Activated CD4-positive, alpha-beta T cell treated with anti-CD3 and anti-CD28 coated beads, Interleukin-2, amount 50 U/mL, for 4 hours (primary cell): Measurements from ENCODE around the gene STX5.
"Not testable (repeated sequence)": the region's sequence is repeated elsewhere in the genome, so short reads cannot be mapped to it uniquely, and the experiment has no call there.

Experiments used
- DNase-seq, 2 experiments: peaks; one replicate each; pipeline ENCODE4 v3.0.0-alpha.2; 2020

Gene STX5

DNA sequence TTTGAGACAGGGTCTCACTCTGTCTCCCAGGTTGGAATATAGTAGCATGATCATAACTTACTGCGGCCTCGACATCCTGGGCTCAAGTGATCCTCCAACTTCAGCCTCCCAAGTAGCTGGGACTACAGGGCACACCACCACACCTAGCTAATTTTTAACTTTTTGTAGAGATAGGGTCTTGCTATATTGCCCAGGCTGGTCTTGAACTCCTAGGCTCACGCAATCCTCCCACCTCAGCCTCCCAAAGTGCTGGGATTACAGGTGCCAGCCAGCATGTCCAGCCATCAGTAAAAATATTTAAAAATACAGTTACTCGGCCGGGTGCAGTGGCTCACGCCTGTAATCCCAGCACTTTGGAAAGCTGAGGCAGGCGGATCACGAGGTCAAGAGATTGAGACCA lies 3.7 kb downstream of the STX5 start:
- DNase-seq, result not testable (repeated sequence)

- DNase-seq, result no peak
Measured at GRCh38 chr11:62823677-62824076, 8.2 kb downstream of the STX5 start.

DNA sequence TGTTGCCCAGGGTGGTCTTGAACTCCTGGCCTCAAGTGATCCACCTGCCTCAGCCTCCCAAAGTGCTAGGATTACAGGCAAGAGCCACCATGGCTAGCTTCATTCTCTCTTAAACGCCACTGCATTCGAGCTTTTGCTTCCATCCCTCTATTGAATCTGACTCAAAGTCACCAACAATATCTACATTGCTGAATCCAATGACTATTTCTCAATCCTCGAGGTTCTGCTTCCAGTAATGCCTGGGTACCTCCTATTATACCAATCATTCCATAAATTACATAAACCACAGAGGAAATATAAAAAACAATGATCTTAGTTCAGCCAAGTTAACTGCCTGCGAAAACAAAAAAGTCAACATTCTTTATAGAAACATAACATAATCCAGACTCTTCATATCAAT lies 14.7 kb downstream of the STX5 start:
- DNase-seq, result no peak

DNA sequence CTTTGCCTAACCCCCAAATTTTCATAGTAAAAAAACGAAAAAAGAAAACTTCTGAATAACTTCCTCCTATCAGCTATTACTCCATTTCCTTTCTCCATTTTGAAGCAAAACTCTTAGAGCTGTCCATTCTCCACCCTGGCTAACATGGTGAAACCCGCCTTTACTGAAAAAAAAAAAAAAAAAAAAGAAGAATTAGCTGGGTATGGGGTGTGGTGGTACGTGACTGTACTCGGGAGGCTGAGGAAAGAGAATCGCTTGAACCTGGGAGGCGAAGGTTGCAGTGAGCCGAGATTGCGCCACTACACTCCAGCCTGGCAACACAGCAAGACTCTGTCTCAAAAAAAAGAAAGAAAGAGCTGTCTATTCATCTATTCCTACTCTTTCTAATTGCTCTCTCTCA lies 15.3 kb downstream of the STX5 start:
- DNase-seq, result no peak

DNA sequence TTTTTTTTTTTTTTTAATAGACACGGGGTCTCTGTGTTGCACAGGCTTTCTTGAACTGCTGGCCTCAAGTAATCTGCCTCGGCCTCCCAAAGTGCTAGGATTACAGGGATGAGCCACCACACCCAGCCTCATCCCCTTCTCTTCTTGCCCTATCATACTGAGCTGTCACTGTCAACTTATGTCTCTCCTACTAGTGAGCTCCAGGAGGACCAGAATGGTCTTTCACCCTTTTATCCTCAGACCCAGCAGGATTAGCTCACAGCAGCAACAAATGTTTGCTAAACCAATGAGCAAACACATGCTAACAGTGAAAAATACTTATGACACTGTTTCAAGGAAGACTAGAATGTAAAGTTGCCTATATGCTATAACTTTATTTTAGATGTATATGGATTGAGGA lies 20.2 kb downstream of the STX5 start:
- no peak for DNase-seq

DNA sequence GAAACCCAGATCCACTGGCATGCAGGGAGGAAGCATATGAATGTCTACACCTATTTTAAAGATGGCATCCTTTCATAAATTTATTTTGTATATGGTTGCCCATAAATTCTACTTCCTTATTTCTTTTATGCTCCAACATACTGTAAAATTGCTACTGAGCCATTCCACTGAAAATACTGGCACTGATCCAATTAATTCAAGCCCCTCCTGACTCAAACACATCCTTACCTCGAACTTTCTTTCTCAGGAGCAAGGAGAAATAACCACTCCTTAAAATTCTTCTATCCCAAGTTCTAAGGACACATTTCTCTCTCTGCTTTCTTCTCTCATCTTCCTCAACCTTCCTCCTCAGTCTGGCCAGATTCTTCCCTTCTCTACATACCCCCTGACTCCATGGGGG lies 21.1 kb downstream of the STX5 start:
- no peak for DNase-seq

GRCh38 chr11:62806611-62807121 lies 25.2 kb downstream of the STX5 start:
- DNase-seq, result no peak

DNA sequence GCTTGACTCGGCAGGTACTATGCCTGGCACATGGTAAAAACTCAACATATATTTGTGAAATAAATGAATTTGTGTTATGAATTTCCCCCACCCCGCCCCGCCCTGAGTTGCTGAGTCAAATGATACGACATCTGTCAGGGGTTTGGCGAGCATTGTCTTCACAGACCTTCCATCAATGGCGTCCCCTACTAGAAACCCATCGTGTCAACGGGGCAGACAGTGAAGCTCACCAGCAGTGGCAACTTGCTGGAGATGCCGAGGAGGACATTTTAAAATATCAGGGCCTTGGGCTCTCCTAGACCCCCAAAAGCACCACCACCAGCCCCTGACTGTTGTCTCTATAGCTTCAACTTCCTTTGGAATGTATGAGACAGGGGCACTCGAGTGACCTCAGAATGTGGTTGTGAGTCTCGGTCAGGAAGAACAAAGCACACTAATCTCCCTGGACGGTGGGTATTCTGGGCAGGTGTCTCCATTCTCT lies 25.9 kb downstream of the STX5 start:
- peak; percentile 15 to 18 for DNase-seq

GRCh38 chr11:62805076-62805892 lies 26.6 kb downstream of the STX5 start, which contains the start of gene NXF1:
Gene NXF1, minus strand, starts transcription at chr11:62805440. Its CDS starts 84 bp downstream, at chr11:62805356.
- peak; percentile 92 to 93 for DNase-seq

- DNase-seq, result no peak
Measured at GRCh38 chr11:62804310-62805075, 27.4 kb downstream of the STX5 start.

DNA sequence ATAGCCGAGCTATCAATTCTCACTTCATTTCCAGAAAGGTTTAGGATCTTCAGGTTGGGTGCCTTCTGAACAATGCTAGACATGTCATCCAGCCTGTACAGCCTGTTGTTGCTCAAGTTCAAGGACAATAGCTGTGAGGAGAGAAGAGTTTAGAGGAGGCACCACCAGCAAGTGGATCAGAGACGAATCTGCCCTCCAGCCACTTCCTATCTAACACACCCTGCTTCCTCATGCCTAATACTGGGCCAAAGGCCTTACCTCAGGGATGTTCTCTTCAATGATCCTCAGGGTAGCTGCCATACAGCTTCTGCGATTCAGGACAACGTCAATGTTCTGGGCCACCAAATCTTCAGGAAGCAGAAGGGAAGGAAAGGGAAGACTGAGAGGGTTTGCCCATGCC lies 30.8 kb downstream of the STX5 start:
- no peak for DNase-seq

DNA sequence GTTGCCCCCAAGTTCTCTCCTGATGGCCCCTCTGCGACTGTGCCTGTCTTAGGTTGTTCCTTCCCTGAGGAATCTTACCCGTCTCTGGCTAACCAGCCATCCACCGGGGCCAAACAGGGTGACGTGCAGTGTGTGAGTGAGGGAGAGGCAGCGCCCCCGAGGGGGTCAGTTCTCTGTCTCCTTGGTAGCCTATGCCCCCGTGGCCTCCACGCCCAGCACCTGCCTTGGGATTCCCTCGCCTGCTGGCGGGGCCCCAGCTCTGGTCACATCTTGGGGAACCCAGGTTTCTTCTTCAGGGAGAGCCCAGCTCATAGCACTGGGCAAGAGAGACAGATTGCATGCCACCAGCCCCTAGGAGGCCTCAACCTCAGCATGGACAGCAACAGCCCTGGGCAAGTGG lies 32.4 kb downstream of the STX5 start:
- DNase-seq, result no peak

DNA sequence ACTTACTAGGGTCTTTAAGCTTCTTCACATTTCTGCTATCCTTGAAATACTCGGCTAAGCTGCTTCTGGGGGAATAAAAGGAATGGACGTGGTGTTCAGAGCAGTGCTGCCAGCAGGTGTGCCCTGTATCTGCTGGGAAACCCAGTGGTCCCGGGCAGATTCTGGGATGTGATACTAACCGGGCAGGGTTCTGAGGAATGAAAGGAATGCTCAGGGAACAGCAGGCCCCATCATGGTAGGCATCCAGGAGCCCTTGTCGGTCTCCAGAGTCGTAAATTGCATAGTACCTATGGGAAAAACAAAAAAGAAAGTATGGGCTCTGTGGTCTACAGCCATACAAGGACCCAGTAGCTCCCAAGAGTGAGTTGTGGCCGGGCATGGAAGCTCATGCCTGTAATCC lies 35.6 kb downstream of the STX5 start:
- DNase-seq, result no peak

- DNase-seq, result no peak
Measured at GRCh38 chr11:62794201-62794775, 37.6 kb downstream of the STX5 start.

DNA sequence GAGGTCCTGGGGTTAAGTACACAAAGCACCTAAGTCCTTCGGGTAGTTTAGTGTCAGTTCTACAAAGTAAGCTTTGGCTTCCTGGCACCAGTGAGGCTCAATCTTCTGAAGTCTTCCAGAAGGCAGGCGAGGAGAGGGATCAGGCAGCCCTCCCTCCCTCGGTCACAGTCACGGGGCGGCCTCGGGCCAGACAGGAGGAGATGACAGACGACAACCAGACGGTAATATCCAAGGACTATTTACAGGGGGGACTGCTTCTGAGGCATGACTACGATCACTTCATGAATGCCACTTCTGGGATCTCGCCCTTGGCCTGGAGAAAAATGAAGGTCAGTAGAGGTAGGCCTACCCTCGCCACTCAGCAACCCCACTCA lies 39.7 kb downstream of the STX5 start:
- no peak for DNase-seq

DNA sequence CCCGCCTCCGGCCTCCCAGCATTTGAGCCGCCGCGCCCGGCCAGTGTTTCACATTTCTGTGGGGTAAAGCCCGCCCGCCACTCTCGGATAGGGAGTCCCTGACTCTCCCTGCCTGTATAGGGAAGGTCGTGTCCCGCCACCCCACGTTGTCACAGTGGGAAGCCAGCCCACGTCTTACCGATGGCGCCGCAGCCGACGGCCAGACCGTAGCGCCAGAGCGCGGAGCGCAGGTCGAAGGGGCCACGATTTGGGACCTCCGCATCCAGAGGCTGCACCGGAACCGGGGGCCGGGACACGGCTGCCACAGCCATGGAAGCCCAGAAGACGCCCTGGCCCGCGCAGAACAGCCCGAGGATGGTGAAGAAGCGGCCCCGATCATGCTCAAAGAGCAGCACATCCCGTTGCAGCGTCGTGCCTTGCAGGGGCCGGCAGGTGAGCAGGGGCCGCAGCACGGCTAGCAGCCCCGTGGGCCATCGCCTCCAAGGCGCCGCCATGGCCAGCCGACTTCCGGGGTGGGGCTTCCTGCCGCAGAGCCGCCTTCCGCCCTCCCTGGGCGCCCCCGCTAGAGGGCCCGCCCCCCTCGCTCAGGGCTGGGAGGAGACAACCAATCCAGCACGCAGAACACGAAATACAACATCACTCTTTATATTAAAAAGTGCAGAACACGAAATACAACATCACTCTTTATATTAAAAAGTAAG lies 40.2 kb downstream of the STX5 start, which contains the start of gene TMEM223:
TSS of gene TMEM223 (minus strand) at position 506 of the 701 bp plus-strand sequence. CDS start at position 494, 12 bp downstream.
- peak; percentile 85 to 87 for DNase-seq

- no peak for DNase-seq
Measured at GRCh38 chr11:62789576-62789975, 42.3 kb downstream of the STX5 start.

- no peak for DNase-seq
Measured at GRCh38 chr11:62788991-62789390, 42.9 kb downstream of the STX5 start.

GRCh38 chr11:62787005-62787759 lies 44.7 kb downstream of the STX5 start, which contains the start of gene TMEM179B:
Gene TMEM179B, plus strand, starts transcription at chr11:62787402. Its CDS starts 30 bp downstream, at chr11:62787432.
- DNase-seq, result peak; percentile 97

GRCh38 chr11:62786318-62787004 lies 45.4 kb downstream of the STX5 start:
- DNase-seq, result peak; percentile 75 to 76

DNA sequence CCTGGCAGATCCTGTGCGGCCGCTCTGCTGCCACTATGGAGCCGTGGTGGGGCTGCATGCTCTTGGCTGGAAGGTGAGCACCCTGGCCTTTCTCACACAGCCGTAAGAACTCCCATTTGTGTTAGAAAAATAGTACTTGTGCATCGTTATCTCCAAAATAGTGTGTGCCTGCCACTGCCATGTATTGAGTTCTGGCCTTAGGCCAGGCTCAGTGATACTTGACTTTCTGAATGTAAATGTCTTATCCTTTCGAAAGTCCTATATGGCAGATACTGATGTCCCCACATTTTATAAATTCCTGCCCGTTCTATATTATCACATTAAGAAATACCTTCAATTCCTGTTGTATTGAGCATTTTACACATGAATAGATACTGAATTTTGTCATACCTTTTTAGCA lies 49.1 kb downstream of the STX5 start:
- no peak for DNase-seq
